Amniotic epithelial cell (primary cell): ENCODE results near the gene HIVEP1.

Source experiments
- DNase-seq: peaks from one replicate; pipeline ENCODE4 v3.0.0-alpha.2; 2010; ENCODE audit warnings: low read depth

Gene HIVEP1

DNA sequence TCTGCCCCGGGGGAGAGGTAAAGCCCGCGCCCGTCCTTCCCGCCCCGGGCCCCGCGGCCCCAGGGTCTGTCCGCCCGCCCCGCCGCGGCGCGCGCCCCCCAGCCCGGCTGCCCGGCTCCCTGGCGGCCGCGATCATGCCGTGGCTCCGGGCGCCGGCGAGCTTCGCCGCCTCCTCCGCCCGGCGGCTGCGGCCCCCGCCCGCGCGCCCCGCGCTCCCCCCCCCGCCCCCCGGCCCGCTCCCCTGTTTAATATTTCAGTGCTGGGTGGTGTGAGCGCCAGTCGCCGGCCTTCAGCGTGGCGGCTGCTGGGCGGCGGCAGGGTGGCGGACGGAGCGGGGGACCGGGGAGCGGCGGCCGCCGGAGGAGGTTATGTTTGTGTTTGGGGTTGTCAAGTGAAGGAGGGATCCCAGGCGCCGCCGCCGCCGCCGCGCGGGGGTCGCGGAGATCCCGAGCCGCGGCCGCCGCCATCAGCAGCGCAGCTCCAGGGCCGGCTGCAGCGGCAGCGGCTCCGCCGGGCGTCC lies at the start of gene HIVEP1:
Gene HIVEP1 (plus strand): TSS at position 275 of the 520 bp plus-strand sequence. CDS start 3,317 bp downstream, outside the sequence.
- DNase-seq = no peak

GRCh38 chr6:11963756-11964500 lies 48.2 kb upstream of the HIVEP1 start:
- no peak for DNase-seq

DNA sequence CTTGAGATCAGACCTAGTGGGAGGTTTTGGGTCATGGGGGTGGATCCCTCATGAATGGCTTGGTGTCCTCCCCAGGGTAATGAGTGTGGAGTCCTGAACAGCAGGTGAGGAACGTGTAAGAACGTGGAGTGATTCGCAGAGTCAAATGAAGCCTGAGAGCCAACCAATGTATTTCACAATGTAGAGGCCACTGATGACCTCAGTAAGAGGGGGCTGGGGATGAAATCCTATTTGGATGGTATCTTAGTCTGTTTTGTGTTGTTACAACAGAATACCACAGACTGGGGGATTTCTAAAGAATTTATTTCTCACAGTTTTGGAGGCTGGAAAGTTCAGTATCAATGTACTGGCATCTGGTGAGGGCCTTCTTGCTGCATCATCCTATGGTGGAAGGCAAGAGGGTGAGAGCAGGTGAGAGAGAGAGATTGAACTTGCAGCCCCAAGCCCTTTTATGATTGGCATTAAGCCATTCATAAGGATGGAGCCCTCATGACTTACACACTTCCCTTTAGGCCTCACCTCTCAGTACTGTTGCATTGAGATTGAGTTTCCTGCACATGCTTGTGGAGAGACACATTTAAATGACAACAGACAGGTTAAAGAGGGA lies 47.3 kb upstream of the HIVEP1 start:
- DNase-seq = peak; percentile 84

DNA sequence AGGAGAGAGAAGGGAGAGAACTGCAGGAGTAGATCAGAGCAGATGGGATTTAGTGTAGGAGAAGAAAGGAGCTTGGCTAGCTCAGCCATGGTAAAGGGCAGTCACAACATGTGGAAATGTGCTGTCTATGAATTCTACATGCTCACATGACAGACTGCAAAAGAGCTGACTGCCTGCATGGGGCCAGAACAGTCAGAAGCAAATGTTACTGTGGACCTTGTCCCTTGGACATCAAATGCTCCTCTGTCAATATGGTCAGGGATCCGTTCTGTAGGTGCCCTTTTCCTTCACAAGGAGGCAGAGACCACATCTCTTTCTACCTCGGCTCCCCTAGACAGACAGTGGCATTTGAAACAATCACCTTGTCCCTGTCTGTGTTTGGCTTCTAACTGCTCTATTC lies 46.6 kb upstream of the HIVEP1 start:
- no peak for DNase-seq

DNA sequence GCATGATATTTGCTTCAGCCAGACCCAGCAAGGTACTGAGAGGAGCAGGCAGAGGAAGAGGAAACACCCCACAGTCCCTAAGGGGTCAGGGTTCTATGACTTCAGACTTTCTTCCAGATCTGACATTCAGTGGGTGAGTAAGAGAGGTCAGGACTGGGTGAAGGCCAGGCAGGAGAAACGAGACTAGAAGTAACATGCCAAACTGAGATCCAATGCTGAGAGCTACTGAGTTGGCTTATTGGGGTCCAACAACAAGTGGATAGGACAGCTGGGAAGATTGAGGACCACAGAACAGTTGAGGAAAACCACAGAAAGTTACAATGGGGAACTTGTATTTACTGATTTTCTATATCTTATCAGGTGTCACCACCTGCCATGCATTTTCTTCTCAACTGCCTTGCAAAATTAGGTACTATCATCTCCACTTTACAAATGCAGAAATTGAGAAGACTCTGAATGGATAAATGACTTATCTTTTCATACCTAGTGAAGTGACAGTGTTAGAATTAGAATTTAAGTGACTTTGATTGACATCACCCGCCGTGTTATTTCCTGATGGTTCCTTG lies 43.8 kb upstream of the HIVEP1 start:
- no peak for DNase-seq

DNA sequence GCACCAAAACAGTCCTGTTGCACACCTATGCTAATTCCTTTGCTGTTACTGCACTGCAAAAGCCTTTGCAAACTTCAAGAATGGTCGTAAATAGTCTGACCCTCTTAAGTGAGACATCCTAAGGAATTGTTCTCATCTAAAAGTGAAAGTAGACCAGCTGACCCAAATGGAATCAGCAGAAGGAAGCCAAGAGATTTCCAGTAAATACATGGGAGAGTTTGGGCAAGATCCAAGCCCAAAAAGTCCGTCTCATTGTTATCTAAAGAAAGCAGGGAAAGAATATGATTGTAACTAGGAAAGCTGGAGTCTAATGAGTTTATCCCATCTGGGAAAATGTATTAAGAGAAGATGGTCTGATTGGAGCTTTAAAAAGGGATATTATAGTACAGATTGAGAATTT lies 43.0 kb upstream of the HIVEP1 start:
- DNase-seq = peak; percentile 48

GRCh38 chr6:11970114-11970513 lies 42.0 kb upstream of the HIVEP1 start:
- no peak for DNase-seq

DNA sequence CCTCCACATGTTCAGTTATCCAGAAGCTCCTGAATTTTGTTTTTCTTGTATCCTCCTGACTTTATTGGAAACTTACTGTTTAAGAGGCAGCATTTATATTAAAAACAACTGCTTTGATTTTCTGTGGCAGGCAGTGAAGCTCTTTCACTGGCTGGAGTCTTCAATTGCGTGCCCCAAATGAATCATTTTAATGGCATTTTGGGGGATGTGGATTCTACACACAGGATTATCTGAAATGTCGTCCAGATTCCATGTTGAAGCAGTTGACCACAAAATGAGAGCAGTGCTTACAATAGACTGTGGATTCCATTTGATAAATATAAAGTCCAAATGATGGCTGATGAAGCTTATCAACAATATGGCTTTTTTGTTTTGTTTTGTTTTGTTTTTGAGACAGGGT lies 41.0 kb upstream of the HIVEP1 start:
- peak; percentile 86 for DNase-seq

- no peak for DNase-seq
Measured at GRCh38 chr6:11972270-11972669, 39.8 kb upstream of the HIVEP1 start.

- peak; percentile 62 for DNase-seq
Measured at GRCh38 chr6:11972806-11973205, 39.3 kb upstream of the HIVEP1 start.

DNA sequence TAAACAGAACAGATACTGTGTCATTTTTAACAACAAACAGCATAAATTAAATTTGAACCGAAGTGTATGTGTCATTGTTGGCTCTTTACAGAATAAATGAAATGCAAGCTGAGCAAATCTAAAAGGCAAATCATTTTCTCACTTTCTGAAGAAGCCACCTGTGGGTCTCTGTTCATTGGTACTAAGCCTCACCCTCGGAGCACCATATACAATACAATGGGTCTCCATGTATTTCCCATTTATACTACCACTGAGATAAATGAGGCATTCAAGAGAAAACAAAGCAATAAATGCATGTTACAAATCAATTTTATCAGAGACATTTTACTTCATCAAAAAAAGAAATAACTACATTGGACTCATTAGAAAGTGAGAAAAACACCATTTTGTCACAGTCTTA lies 38.9 kb upstream of the HIVEP1 start:
- no peak for DNase-seq

DNA sequence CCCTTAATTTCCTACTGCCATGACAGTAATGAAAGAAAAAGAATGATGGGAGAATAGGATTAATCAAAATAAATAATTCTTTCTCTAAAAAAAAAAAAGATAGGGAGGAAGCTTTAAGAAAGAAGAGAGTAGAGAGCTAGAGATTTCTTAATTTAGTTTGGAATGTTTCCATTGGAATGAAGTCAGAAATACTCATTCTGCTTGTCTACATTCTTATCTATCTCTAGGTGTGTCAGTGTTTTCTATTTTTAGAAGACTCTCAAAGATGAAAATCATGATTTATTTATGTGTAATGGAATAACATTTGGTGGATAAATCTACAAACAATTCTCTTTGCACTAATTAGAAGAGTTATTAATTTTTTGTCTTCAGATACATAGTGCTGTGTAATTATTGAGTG lies 38.0 kb upstream of the HIVEP1 start:
- DNase-seq = peak; percentile 52

DNA sequence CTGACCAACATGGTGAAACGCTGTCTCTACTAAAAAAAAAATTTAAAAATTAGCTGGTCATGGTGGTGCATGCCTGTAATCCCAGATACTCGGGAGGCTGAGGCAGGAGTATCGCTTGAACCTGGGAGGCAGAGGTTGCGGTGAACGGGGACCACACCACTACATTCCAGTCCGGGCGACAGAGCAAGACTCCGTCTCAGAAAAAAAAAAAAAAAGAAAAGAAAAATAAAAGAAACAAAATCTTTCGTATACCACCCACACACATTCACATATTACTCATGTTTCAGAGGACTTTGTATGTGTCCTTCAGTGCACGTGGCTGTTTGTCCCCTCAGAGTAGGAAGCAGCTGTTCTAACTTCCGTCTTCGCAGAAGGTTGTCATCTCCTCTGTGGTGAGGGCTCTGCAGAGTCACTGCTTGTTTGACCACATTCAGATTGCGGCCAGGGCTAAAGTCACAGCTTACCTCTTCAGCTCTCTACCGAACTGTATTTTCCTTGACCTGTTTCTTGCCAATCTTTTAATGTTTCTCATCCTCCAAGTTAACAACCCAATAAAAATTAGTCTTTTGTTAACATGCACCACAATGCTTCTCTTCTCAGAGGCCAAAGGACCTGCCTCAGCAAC lies 36.6 kb upstream of the HIVEP1 start:
- DNase-seq = no peak

- DNase-seq = no peak
Measured at GRCh38 chr6:11976489-11976888, 35.6 kb upstream of the HIVEP1 start.

DNA sequence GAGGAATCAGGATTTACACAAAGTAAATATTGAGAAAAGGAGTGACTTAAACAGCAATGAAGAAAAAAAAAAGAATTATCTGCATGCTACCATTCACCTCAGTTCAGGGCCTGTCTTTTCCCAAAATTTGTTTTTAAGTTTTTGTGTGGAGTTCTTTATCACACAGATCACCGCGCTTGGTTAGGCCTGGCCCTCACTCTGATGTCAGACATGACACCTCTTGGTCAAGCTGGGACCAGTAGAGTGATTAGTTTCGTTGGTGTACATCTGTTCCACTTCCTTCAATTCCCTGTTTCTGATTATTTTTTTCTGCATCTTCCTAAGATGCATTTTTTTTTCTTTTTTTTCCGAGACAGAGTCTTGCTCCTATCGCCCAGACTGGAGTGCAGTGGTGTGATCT lies 34.9 kb upstream of the HIVEP1 start:
- no peak for DNase-seq

GRCh38 chr6:11977738-11978137 lies 34.4 kb upstream of the HIVEP1 start:
- DNase-seq = no peak

- DNase-seq = no peak
Measured at GRCh38 chr6:11978169-11978987, 33.7 kb upstream of the HIVEP1 start.

DNA sequence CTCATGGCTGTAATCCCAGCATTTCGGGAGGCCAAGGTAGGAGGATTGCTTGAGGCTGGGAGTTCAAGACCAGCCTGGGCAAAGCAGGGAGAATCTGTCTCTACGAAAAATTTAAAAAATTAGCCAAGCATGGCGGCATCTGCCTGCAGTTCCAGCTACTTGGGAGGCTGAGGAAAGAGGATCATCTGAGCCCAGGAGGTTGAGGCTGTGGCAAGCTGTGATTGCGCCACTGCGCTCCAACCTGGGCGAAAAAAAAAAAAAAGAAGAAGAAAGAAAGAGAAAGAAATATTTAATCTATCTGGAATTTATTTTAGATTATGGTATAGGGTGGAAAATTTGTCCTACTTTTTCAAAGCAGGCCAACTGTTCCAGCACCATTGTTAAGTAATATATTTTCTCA lies 32.2 kb upstream of the HIVEP1 start:
- DNase-seq = no peak

- peak; percentile 32 for DNase-seq
Measured at GRCh38 chr6:11983306-11983705, 28.8 kb upstream of the HIVEP1 start.

GRCh38 chr6:11987386-11987785 lies 24.7 kb upstream of the HIVEP1 start:
- DNase-seq = no peak

- peak; percentile 57 for DNase-seq
Measured at GRCh38 chr6:11989386-11989785, 22.7 kb upstream of the HIVEP1 start.

DNA sequence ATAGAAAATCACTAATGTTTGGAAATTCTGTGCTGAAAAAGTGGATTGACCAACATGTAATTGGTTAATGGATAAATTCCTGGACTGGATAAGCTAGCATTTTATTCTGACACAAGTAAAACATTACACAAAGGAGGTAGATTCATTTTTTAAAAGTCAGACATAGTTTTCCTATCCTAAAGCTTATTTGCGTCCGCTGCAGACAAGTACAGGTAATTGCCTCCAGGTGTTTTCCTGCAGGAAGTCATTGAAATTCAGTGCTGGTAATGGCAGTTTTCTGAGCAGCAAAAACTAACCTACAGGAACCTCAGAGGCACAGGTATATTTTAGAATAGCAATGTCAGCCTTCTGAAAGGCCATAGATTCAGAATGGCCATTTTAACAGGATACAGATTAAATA lies 20.0 kb upstream of the HIVEP1 start:
- no peak for DNase-seq
